Activated naive CD8-positive, alpha-beta T cell treated with anti-CD3 and anti-CD28 coated beads, Interleukin-2, amount 50 U/mL, for 24 hours (primary cell): ENCODE results near the gene CACNA1A.
"Not testable (repeated sequence)": the region's sequence is repeated elsewhere in the genome, so short reads cannot be mapped to it uniquely, and the experiment has no call there.

ENCODE experiments used
- ATAC-seq: fragments of 150-1000 bp; cut with Tn5 transposase; one replicate; pipeline ENCODE4 v1.10.0; 2021
- DNase-seq: peaks from one replicate; pipeline ENCODE4 v3.0.0; 2021
- H3K27ac Mint-ChIP-seq: one replicate; pipeline ENCODE4 v1.8.0; 2021; ENCODE audit warnings: mild to moderate bottlenecking, mixed read lengths
- H3K27me3 Mint-ChIP-seq: one replicate; pipeline ENCODE4 v1.8.0; 2021; ENCODE audit warnings: mixed read lengths
- H3K36me3 Mint-ChIP-seq: one replicate; pipeline ENCODE4 v1.8.0; 2021; ENCODE audit warnings: low read depth, mixed read lengths
- H3K4me1 Mint-ChIP-seq: one replicate; pipeline ENCODE4 v1.8.0; 2021; ENCODE audit warnings: mixed read lengths
- H3K4me3 Mint-ChIP-seq: one replicate; pipeline ENCODE4 v1.8.0; 2021; ENCODE audit warnings: mild to moderate bottlenecking, moderate library complexity, mixed read lengths
- H3K9me3 Mint-ChIP-seq: one replicate; pipeline ENCODE4 v1.8.0; 2021; ENCODE audit warnings: mixed read lengths

Gene CACNA1A

DNA sequence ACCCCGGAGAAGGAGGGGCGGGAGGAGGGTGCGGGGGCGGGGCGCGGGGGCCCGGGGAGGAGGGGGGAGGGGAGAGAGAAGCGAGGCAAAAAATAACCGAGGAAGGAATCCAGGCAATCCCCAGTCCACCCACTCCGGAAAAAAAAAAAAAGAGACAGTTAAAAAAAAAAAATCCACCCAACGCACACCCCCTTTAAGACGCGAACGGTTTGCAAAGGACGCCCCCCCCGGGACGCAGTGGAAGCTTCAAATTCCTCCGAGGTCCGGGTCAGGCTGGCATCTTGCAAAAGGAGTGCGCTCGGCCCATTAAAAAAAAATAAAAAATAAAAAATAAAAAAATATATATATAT, at the start of gene CACNA1A:
Gene CACNA1A, minus strand, starts transcription at position 9 of the 350 bp plus-strand sequence. CDS start 255 bp downstream, outside the sequence.
- Mint-ChIP-seq H3K27me3 (peaks cover 66% of the 10 kb centered on the region), H3K9me3 (no peaks in the 10 kb centered on the region), H3K36me3 (no peaks in the 10 kb centered on the region), H3K4me1 (peaks cover 3% of the 10 kb centered on the region), H3K27ac (no peak within 1 kb of the TSS), H3K4me3 (peak within 1 kb of the TSS; percentile 25)
- DNase-seq (no peak), ATAC-seq (no peak)

- no peak overlapping the region for H3K27ac Mint-ChIP-seq
- H3K9me3 Mint-ChIP-seq: no peaks in the 10 kb centered on the region
- ATAC-seq (no peak), DNase-seq (no peak)
- no peak overlapping the region for H3K4me3 Mint-ChIP-seq
- H3K27me3 Mint-ChIP-seq: peaks cover 28% of the 10 kb centered on the region
- no peaks in the 10 kb centered on the region for H3K36me3 Mint-ChIP-seq
- H3K4me1 Mint-ChIP-seq: no peaks in the 10 kb centered on the region
These were observed 48.4 kb upstream of the CACNA1A start for GRCh38 chr19:13554506-13555240.

GRCh38 chr19:13553880-13554400, 47.7 kb upstream of the CACNA1A start:
- Mint-ChIP-seq H3K4me3 (no peak overlapping the region), H3K27me3 (peaks cover 28% of the 10 kb centered on the region), H3K9me3 (no peaks in the 10 kb centered on the region), H3K4me1 (no peaks in the 10 kb centered on the region), H3K36me3 (no peaks in the 10 kb centered on the region), H3K27ac (no peak overlapping the region)
- DNase-seq (no peak), ATAC-seq (no peak)

GRCh38 chr19:13548131-13548530, 41.9 kb upstream of the CACNA1A start:
- no peaks in the 10 kb centered on the region for H3K4me1 Mint-ChIP-seq
- DNase-seq (no peak), ATAC-seq (no peak)
- no peaks in the 10 kb centered on the region for H3K36me3 Mint-ChIP-seq
- no peak overlapping the region for H3K27ac Mint-ChIP-seq
- H3K4me3 Mint-ChIP-seq: no peak overlapping the region
- H3K9me3 Mint-ChIP-seq: peaks cover 5% of the 10 kb centered on the region
- H3K27me3 Mint-ChIP-seq: peaks cover 13% of the 10 kb centered on the region

- Mint-ChIP-seq H3K27ac (no peak overlapping the region), H3K27me3 (peaks cover 10% of the 10 kb centered on the region), H3K4me3 (no peak overlapping the region), H3K36me3 (no peaks in the 10 kb centered on the region), H3K9me3 (peaks cover 5% of the 10 kb centered on the region), H3K4me1 (no peaks in the 10 kb centered on the region)
- ATAC-seq: no peak
- no peak for DNase-seq
These were observed 40.8 kb upstream of the CACNA1A start for GRCh38 chr19:13547102-13547501.

DNA sequence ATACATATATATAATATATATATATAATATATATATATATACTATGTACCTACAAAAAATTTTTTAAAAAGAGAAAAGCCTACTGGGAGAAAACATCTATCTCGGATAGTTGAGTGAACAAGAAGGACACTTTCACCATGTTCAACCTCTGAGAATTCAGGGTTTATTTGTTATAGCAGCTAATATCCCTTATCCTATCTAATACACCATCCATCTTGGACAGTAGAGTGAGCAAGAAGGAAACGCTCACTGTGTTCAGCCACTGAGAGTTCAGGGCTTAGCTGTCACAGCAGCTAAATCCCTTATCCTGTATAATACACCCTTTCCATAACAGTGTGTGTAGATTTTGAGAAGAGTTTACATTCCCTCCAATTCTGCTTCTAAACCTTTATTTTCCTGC, 38.1 kb upstream of the CACNA1A start:
- Mint-ChIP-seq H3K27ac (no peak overlapping the region), H3K4me1 (no peaks in the 10 kb centered on the region), H3K4me3 (no peak overlapping the region), H3K36me3 (no peaks in the 10 kb centered on the region), H3K27me3 (peaks cover 11% of the 10 kb centered on the region), H3K9me3 (peaks cover 5% of the 10 kb centered on the region)
- DNase-seq (no peak), ATAC-seq (no peak)

- Mint-ChIP-seq H3K4me1 (no peaks in the 10 kb centered on the region), H3K9me3 (peaks cover 5% of the 10 kb centered on the region), H3K27me3 (peaks cover 11% of the 10 kb centered on the region), H3K36me3 (no peaks in the 10 kb centered on the region), H3K4me3 (no peak overlapping the region), H3K27ac (no peak overlapping the region)
- no peak for DNase-seq
- ATAC-seq: no peak
These were observed 35.3 kb upstream of the CACNA1A start for GRCh38 chr19:13541554-13541953.

DNA sequence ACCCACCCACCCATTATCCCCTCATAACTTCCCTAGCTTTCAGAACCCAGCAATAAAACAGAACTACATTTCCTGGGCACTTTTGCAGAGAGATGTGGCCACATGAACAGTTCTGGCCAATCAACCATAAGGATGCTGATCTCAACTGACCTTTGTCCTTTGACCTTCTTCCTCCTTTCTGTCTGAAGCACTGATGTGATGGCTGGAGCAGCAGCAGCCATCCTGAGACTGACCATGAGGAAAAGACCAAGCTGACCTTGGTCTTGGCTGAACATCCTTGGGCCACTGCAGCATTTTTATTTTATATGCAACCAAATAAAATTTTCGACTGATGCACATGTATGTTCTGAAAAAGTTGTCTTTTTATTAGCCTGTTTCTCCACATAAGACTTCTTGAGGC, 33.1 kb upstream of the CACNA1A start:
- peaks cover 5% of the 10 kb centered on the region for H3K9me3 Mint-ChIP-seq
- no peak overlapping the region for H3K4me3 Mint-ChIP-seq
- DNase-seq: no peak
- ATAC-seq: no peak
- peaks cover 11% of the 10 kb centered on the region for H3K27me3 Mint-ChIP-seq
- H3K36me3 Mint-ChIP-seq: no peaks in the 10 kb centered on the region
- H3K4me1 Mint-ChIP-seq: no peaks in the 10 kb centered on the region
- no peak overlapping the region for H3K27ac Mint-ChIP-seq

DNA sequence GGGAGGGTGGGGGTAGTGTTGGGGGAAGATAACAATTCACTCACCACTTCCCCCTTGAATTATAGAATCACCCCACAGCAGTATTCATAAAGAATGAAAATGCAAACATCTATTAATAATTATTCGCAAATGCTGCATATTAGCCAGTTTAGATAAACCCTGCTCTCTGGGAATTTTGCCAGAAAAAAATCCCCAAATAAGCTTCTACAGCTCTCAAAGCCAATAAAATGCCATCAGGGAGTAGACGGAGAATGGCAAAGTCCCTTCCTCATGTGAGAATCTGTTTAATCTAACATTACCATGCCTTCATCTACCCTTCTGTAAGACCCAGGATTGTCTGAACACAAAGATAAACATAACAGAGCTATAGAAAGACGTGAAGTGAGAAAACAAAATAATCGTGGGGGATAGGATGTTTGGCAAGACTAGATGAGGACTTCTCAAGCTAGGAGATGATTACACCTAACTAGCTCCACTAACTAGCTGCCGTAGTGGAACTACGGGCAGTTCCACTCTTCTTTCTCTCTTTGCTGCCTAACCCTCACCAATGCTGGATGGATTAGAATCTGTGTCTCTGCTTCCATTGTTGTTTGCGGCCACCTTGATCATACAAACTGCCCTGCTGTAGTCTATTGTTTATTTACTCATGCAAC, 32.4 kb upstream of the CACNA1A start:
- Mint-ChIP-seq H3K4me1 (no peaks in the 10 kb centered on the region), H3K4me3 (no peak overlapping the region), H3K36me3 (no peaks in the 10 kb centered on the region), H3K27me3 (peaks cover 9% of the 10 kb centered on the region), H3K27ac (no peak overlapping the region), H3K9me3 (peaks cover 3% of the 10 kb centered on the region)
- ATAC-seq: no peak
- no peak for DNase-seq

- Mint-ChIP-seq H3K36me3 (no peaks in the 10 kb centered on the region), H3K9me3 (no peaks in the 10 kb centered on the region), H3K4me3 (no peak overlapping the region), H3K27ac (no peak overlapping the region), H3K27me3 (peaks cover 9% of the 10 kb centered on the region), H3K4me1 (no peaks in the 10 kb centered on the region)
- ATAC-seq (no peak), DNase-seq (no peak)
These were observed 31.2 kb upstream of the CACNA1A start for GRCh38 chr19:13537454-13537853.

- DNase-seq: no peak
- no peak overlapping the region for H3K27ac Mint-ChIP-seq
- no peaks in the 10 kb centered on the region for H3K4me1 Mint-ChIP-seq
- no peaks in the 10 kb centered on the region for H3K9me3 Mint-ChIP-seq
- no peak overlapping the region for H3K4me3 Mint-ChIP-seq
- no peaks in the 10 kb centered on the region for H3K36me3 Mint-ChIP-seq
- ATAC-seq: no peak
- H3K27me3 Mint-ChIP-seq: peaks cover 31% of the 10 kb centered on the region
These were observed 24.4 kb upstream of the CACNA1A start for GRCh38 chr19:13530720-13531119.

DNA sequence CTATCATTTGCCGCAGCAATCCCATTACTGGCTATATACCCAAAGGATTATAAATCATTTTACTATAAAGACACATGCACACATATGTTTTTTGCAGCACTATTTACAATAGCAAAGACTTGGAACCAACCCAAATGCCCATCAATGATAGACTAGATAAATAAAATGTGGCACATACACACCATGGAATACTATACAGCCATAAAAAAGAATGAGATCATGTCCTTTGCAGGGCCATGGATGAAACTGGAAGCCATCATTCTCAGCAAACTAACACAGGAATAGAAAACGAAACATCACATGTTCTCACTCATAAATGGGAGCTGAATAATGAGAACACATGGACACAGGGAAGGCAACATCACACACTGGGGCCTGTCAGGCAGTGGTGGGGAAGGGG, 23.4 kb upstream of the CACNA1A start:
- not testable (repeated sequence) for H3K9me3 Mint-ChIP-seq, H3K36me3 Mint-ChIP-seq, DNase-seq, ATAC-seq, H3K4me1 Mint-ChIP-seq, H3K27ac Mint-ChIP-seq, H3K4me3 Mint-ChIP-seq
- H3K27me3 Mint-ChIP-seq: peaks cover 37% of the 10 kb centered on the region

DNA sequence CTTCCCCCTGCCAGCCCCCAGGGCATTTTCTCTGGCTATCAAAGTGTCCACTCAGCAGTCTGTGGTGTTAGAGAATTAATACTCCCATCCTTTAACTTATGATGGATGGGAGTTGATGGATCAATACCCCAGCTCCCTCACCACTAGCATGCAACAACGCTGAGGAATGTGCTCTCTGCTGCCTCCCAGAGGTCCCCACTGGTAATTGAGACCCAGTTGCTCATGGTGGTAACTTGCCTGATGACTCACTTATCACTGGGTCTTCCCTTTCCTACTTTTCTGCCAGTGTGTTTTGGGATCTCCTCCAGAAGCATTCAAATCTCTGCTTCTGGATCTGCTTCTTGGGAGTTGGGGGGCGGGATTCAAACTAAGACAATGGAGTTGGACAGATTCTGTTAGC, 20.3 kb upstream of the CACNA1A start:
- H3K4me3 Mint-ChIP-seq: no peak overlapping the region

GRCh38 chr19:13521066-13521465, 14.8 kb upstream of the CACNA1A start:
- Mint-ChIP-seq H3K9me3 (peaks cover 29% of the 10 kb centered on the region), H3K4me3 (no peak overlapping the region), H3K4me1 (no peaks in the 10 kb centered on the region), H3K27me3 (peaks cover 27% of the 10 kb centered on the region), H3K36me3 (no peaks in the 10 kb centered on the region), H3K27ac (no peak overlapping the region)
- no peak for ATAC-seq
- no peak for DNase-seq

More for the DNA sequence above, 20.3 kb upstream of the CACNA1A start:
- Mint-ChIP-seq H3K27me3 (peaks cover 42% of the 10 kb centered on the region), H3K36me3 (no peaks in the 10 kb centered on the region), H3K4me1 (no peaks in the 10 kb centered on the region), H3K27ac (no peak overlapping the region), H3K9me3 (peaks cover 8% of the 10 kb centered on the region)
- peak; percentile 28 for DNase-seq
- ATAC-seq: no peak

DNA sequence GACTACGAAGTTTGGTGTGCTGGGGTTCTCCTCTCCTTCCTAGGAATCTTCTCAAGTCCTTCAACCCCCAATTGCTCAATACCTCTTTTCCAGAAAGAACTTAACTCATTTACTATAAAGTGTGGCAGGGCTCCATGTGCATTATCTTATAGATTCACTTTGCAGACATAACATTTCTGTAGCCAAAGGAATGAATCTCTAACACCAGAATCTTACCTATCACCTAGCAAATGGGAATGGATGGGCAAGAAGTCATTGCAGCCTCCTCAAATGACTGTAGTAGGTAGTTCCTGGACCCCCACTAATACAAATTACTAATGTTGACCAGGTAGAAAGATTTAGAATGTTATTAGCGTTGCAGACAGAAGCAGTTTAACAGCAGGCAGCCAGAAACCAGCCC, 5.7 kb upstream of the CACNA1A start:
- H3K27ac Mint-ChIP-seq: no peak overlapping the region
- peaks cover 3% of the 10 kb centered on the region for H3K4me1 Mint-ChIP-seq

More for the DNA sequence above, 5.7 kb upstream of the CACNA1A start:
- no peak for DNase-seq
- peaks cover 2% of the 10 kb centered on the region for H3K36me3 Mint-ChIP-seq
- H3K9me3 Mint-ChIP-seq: no peaks in the 10 kb centered on the region
- H3K4me3 Mint-ChIP-seq: no peak overlapping the region
- H3K27me3 Mint-ChIP-seq: peaks cover 61% of the 10 kb centered on the region
- ATAC-seq: no peak
